ENCODE results near the gene FOXD4L5.
"Not testable (repeated sequence)": the region's sequence is repeated elsewhere in the genome, so short reads cannot be mapped to it uniquely, and the experiment has no call there.

The FOXD4L5 gene

GRCh38 chr9:65285109-65285508 is at the start of gene FOXD4L5:
Gene FOXD4L5, minus strand, starts transcription at chr9:65285209. Its CDS starts 832 bp downstream, at chr9:65284377.
- DNase-seq: not testable (repeated sequence)

GRCh38 chr9:65283943-65284342 is 1.1 kb downstream of the FOXD4L5 start:
- not testable (repeated sequence) for DNase-seq

GRCh38 chr9:65282976-65283375 is 2.0 kb downstream of the FOXD4L5 start:
- not testable (repeated sequence) for DNase-seq

Data from inflammatory macrophage treated with lipopolysaccharide for 1 hour (primary cell).